T-helper 1 cell (primary cell): Measurements from ENCODE around the gene SMAD3.
"Not testable (repeated sequence)": the region's sequence is repeated elsewhere in the genome, so short reads cannot be mapped to it uniquely, and the experiment has no call there.

Source experiments
- DNase-seq, 5 donors: peaks; one replicate each; pipeline ENCODE4 v3.0.0-alpha.2; 2012 to 2020

The SMAD3 gene

DNA sequence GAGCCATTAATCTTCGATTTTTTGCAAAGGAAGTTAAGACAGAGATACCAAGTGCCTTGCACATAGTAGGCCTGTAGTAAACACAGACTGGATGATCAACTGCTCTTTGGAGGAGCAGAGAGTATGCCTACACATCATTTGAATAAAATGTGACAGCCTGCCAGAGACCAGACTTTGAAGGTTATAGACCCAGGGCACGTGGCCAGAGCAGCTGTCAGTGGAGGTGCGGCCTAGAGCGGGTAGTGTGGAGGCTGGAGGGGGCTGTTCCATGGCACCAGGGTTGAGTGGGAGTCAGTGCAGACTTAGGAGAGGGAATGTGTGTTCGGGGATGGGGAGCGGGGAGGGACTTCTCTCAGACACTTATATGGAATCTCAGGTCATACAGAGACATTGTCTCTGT is 80.8 kb downstream of the SMAD3 start:
- no peak for DNase-seq

GRCh38 chr15:67146875-67147381 is 81.5 kb downstream of the SMAD3 start:
- peak in 2 of 5 donors; percentile 22 to 29 for DNase-seq

DNA sequence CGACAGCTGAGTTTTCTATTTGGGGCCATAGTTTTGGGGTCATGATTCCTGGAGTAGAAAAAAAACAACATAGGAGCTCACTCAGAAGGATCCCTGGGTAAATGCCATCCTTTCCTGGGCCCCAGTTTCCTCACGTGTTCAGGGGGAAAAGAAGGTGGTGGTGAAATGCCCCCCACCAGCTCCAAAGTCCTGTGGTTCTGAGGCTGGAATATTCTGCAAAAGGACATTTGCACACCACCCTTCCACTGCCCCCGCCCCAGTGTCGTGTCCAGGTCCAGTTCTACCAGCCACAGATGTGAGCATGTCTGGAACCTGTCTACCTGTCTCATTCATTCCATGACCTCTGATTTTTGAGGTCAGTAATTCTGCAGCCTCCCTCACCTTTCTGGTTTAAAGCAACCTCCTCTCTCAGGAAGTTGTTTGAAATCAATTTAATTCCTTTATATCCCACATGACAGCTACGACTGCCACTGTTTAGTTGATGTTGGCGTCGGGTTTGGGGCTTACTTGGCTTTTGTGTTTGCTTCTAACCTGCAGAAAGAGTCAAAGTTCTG is 82.1 kb downstream of the SMAD3 start:
- DNase-seq, result no peak

GRCh38 chr15:67148196-67148701 is 82.8 kb downstream of the SMAD3 start:
- DNase-seq, result no peak

DNA sequence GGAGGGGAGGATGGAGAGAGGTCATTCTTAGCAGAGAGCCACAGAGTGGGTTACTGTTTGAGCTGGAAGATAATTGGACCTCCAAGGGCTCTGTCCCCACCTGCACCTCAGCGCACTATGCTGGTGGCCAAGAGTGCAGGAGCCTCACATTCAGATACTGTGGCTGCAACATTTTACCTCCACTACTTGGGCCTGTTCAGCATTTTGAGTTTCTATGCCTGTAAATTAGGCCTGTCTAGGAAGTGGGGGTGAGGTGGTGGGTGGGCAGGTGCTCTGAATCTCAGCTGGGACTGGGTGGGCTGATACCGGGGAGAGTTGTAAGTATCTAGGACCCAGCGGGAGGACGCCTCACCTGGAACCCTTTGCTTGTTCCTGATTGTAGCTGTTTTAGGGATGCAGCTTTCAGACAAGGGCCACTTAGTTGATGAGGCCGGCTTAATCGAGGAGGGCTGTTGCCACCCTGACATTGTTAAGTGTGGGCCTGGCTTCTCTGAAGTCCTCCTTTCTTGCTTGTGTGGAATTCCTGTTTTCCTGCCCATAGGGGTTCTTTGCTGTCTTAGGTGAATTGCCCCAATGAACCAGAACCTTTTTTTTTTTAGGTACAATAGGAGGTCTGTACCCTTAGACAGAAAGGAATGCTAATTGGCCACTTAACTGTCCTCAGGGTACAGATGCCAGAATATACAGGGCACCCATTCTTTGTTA is 83.8 kb downstream of the SMAD3 start:
- DNase-seq, result no peak

GRCh38 chr15:67149773-67150022 is 84.3 kb downstream of the SMAD3 start:
- no peak for DNase-seq

DNA sequence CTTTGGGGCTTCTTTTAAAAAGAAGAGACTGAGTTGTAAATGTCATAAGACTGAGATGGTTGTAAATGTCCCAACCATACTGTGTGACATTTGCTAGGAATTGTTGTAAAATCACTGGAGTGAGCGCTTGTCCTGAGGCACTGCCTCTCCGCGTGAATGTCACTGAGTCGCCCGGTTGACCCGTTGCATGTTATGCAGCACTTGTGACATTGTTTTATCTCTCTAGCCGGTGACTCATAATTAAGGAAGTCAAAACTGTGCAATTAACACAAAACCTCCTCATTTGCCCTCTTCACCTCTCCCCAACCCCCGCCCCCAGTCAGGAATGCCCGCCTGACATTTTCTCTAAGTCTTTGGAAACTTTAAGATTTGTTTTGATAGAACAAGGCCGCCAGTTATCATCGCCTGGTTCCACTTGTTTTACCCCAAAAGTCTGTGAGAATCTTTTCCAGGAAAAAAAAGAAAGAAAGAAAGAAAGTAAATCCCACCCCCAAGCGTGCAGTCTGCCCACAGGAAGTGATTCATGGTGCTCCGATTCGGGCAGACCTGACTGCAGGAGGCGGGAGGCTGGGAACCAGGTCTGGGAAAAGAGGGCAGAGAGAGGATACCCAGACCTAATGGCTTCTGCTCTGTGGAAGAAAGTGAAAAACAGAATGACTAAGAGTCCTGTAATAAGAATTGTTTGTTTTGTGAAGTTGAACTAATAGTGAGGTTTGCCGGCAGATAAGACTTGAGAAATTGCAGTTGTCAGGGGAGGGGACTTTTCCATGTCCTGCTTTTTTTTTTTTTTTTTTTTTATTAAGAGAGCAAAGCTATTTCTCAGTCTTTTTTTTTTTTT is 84.8 kb downstream of the SMAD3 start:
- DNase-seq, result peak in 2 of 5 donors; percentile 8 to 33

- no peak for DNase-seq
Measured at GRCh38 chr15:67152429-67152828, 87.0 kb downstream of the SMAD3 start.

DNA sequence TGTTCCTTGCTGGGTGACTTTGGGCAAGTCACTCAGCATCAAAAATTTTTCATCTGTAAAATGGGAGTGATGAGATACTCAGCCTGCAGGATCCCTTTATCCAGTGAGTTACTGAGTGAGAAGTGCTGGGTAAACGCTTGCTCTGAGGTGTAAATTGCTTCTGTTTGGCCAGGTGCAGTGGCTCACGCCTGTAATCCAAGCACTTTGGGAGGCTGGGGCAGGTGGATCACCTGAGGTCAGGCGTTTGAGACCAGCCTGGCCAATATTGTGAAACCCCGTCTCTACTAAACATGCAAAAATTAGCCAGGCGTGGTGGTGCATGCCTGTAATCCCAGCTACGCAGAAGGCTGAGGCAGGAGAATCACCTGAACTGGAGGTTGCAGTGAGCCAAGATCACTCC is 87.6 kb downstream of the SMAD3 start:
- DNase-seq, result not testable (repeated sequence)

DNA sequence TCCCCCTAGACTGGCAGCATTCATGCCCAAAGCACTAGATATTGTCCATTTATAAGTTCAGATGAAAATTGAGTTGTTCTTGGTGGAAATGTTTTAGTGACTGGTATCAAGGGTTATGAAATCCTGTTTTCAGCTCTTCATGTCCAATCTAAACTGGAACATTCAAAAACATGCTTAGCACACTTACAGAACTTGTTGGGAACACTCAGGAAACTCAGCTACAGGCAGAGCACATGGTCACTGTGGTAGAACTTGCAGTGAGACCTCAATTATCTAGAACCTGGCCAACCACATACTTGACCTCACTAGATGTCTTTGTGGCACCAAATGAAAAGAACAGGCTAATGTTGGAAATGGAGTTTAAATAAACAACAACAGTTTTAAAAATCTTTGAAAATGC is 88.8 kb downstream of the SMAD3 start:
- DNase-seq, result no peak

- no peak for DNase-seq
Measured at GRCh38 chr15:67156426-67156825, 91.0 kb downstream of the SMAD3 start.

- no peak for DNase-seq
Measured at GRCh38 chr15:67156834-67157233, 91.4 kb downstream of the SMAD3 start.

- no peak for DNase-seq
Measured at GRCh38 chr15:67157521-67158252, 92.3 kb downstream of the SMAD3 start.

DNA sequence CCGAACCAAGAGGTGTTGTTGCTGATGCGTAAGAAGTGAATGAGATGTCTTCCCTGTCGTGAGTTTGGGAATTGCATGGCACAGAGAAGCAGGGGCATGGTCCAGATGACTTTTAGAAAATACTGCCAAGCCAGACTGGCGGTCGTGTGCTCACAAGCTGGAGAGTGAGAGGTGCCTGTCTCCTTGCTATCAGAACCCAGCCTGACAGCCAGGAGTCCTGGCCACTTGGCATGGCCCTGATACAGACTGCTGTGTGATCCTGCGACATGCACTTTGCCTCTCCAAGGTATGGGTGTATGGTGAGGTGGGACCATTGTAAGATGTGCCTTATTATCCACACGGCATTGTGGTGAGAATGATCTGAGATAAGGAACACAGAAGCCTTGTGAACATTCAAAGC is 93.0 kb downstream of the SMAD3 start:
- no peak for DNase-seq

DNA sequence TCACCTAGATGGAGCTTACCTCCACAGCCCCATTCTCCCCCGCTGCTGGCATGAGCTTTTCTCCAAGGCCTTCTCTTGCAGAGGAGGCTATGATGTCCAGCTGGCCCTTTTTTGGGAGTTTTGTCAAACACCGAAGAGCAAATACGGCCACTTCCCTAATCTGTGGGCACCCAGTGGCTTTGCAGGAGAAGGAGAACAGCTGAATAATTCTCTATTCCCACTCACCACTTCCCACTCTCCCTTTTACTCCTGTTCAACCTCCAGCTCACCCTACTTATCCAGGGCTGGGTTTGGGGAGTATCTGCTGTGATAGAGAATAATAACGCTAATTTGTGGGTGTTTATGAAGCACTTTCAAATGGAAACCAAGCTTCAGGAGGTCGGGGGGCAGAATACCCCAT is 96.0 kb downstream of the SMAD3 start:
- DNase-seq, result no peak

- DNase-seq, result no peak
Measured at GRCh38 chr15:67161881-67162280, 96.5 kb downstream of the SMAD3 start.

DNA sequence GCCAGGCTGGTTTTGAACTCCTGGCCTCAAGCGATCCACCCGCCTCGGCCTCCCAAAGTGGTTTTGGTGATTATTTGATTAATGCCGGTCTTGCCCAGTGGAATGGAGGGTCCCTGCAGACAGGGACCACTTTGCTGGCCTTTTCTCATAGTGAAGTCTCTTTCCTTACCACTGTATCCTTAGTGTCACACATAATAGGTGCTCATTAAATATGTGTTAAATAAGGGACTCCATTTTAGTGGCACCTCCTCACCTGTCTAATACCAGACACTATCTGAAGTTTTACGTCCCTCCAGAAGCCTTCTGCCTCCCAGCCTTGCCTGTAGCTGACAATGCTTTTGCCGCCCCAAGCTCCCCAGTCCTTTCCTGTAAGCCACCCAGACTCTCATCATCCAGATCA is 97.8 kb downstream of the SMAD3 start:
- no peak for DNase-seq

DNA sequence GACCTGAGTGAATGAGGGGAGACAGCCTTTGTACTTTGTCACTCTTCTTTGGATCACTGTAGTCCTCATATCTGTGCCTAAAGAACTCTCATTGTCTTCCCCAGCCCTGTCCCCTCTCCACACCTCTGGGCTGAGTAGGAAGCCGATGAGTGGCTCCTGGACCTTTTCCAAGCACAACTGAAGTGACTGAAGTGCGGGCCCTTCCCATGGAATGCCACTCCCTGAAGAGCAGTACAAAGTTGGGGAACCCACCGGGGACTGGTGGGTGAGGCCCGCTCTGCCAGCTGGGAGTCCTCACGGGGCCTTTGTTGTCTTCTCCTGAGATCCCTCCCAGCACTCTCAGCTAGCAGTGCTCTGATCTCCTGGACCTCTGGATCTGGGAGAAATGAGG is 99.0 kb downstream of the SMAD3 start:
- DNase-seq, result no peak

GRCh38 chr15:67164811-67165253 is 99.4 kb downstream of the SMAD3 start:
- DNase-seq, result no peak

GRCh38 chr15:67165254-67166253 is 100.2 kb downstream of the SMAD3 start:
- DNase-seq, result no peak

DNA sequence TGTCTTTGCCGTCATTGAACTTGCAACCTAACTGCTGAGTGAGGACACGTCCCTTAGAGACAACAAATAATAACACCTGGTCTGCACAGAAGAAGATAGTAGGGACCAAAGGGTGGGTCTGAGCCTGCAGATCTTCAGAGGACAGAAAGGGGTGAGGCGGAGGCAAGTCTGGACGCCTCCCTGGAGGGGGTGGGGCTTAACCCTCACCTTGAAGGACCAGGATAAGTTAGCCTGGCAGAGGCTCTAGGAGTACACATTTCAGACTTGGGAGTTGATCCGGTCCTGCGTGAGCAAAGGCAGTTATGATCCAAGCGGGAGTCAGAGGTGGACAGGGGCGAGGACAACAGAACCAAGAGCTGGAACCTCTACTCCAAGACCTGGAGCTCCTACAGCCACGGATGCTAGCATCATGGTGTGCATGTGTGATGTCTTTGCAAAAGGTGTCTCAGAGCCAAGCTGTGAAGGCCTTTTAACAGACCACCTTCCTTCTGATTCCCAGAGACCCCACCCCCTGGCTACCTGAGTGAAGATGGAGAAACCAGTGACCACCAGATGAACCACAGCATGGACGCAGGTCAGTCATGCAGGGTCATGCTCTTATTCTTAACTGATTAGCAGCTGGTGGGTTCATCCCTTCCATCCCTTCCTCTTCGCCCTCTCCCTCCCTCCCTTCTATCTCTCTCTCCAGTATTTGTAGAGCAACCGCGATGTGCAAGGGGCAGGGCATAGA is 101.0 kb downstream of the SMAD3 start:
- DNase-seq, result no peak
